SIG-M5 treated with dmso at 0.1 percent for 504 hours (cell line): ENCODE measurements around the gene BCKDHB.

Experiments used
- DNase-seq: peaks from one replicate; lab custom pipeline; 2025; ENCODE audit not compliant: unreplicated experiment; lab: John Stamatoyannopoulos, UW

The BCKDHB gene

GRCh38 chr6:80366714-80367113, 260.2 kb downstream of the BCKDHB start:
- no peak for DNase-seq

- no peak for DNase-seq
Observed at GRCh38 chr6:80376411-80376810, 269.9 kb downstream of the BCKDHB start.

- no peak for DNase-seq
Observed at GRCh38 chr6:80380566-80380965, 274.1 kb downstream of the BCKDHB start.

DNA sequence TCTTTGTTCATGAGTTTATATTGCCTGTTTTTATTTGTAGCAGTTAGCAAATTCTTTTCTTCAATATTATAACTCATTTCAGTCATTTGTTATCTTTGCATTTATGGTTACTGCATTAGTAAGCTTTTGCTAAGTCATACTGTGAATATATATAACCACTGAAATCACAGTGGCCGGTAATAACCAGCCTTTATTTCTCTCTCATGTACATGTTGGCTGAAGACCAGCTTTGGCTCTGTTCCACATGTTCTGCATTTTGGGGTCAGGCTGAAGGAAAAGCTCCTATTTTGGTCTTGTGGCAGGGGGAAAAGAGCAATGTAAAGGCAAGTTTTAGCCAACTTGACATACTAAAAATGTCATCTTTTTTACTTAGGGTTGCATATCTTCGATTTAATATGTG, 276.3 kb downstream of the BCKDHB start:
- no peak for DNase-seq

- DNase-seq = no peak
Observed at GRCh38 chr6:80388507-80388906, 282.0 kb downstream of the BCKDHB start.
